GM12873 (cell line): Measurements from ENCODE around the gene PDCD4.

Source experiments
- CTCF ChIP-seq: IDR thresholded peaks from 2 replicates; pipeline ENCODE4 v1.5.1; 2012; ENCODE audit warnings: low read depth, mild to moderate bottlenecking, moderate library complexity, low read length, control low read depth; ENCODE audit not compliant: insufficient read depth; ENCODE audit errors: missing control alignments

PDCD4 gene

DNA sequence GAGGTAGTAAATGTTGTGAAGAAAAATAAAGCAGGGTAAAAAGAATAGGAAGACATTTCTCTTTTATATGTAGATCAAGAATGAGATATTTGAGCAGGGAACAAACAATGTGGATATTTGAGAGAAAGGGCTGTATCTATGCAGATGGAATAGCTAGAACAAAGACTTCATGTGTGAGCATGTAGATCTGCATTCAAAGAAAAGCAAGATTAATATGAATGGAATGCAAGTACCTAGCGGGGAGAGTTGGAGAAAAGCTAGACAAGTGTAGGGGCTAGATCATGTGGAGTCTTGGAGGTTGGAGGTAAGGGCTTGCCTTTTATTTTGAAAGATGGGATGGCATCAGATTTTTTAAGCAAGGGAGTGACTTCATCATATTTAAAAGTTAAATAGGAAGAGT, 74.8 kb downstream of the PDCD4 start:
- no peak for TF ChIP-seq CTCF

DNA sequence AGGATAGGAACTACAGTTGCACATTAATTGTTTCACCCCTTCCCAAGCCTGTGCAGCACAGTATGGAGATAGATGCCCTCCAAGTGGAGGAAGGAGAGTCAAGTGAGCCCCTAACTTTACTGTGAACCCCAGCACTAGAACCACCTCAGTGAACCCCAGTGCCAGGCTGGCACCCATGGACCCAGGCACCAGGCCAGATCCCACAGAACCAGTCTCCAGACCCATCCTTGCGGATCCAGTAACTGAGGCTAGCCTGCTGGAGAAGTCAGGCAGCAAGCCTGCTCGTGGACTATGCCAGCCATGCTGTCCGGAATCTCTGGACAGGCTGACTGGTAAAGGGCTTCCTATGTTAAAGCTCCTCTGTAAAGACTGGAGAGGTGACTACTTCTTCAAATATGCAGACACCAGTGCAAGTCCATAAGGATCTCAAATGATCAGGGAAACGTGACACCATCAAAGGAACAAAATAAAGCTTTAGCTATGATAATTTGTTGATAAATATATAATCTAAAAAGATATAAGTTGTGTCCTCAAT, 75.4 kb downstream of the PDCD4 start:
- no peak for TF ChIP-seq CTCF
